ENCODE data around the gene FOXP1. TPM values are rescaled to one million over a fixed set of nuclear protein-coding genes. Genes with fewer than 3 reads are reported as not detected.

The FOXP1 gene
- total RNA-seq, 1 experiment from 2014 or later: 2.9 TPM

- H3K4me1 ChIP-seq (ENCODE audit: control insufficient read depth, insufficient read depth, low read length): no peaks in the 10 kb centered on the region
- ATAC-seq (no peak), DNase-seq (ENCODE audit: low read depth, low spot score) (no peak)
- TF ChIP-seq POLR2AphosphoS5 (IDR thresholded peaks at IDR 0.05; ENCODE audit: low read depth, low read length): no peak
- TF ChIP-seq SIN3A (IDR thresholded peaks at IDR 0.05; ENCODE audit: borderline replicate concordance, insufficient read depth, low read depth, low read length): no peak
- TF ChIP-seq REST (IDR thresholded peaks at IDR 0.05; ENCODE audit: insufficient read depth in 1 of 2, low read depth in 2 of 2, low read length in 1 of 2): no peak
- no peak for TF ChIP-seq TCF7L2 (IDR thresholded peaks at IDR 0.05; ENCODE audit: low read depth, low read length)
- no peak for TF ChIP-seq CTCF (IDR thresholded peaks at IDR 0.05)
- no TSS peak for BruUV-seq (replicated peaks)
- ChIA-PET CTCF (no interaction called here), POLR2A (no interaction called here)
- no peaks in the 10 kb centered on the region for H3K36me3 ChIP-seq (ENCODE audit: control insufficient read depth, insufficient read depth, low read length)
- no peaks in the 10 kb centered on the region for H3K9me3 ChIP-seq (ENCODE audit: control insufficient read depth, insufficient read depth, low read depth, low read length)
- in situ Hi-C loops (cut with HindIII; ENCODE audit: low pct_unique_long_range_greater_than_20kb, low sequenced_read_pairs) (no loop called here), intact Hi-C loops (cut with micrococcal nuclease; ENCODE audit: unreplicated experiment) (no loop called here)
- no peak overlapping the region for H3K27ac ChIP-seq (ENCODE audit: low read length)
- H3K27me3 ChIP-seq (ENCODE audit: control insufficient read depth, insufficient read depth, low read length): no peaks in the 10 kb centered on the region
- no peak overlapping the region for H3K4me3 ChIP-seq (ENCODE audit: low read depth in 2 of 2, low read length in 2 of 2)
Measured at GRCh38 chr3:71350998-71351397, 232.5 kb downstream of the FOXP1 start.

GRCh38 chr3:71348831-71349230 is 234.7 kb downstream of the FOXP1 start:
- ATAC-seq (no peak), DNase-seq (ENCODE audit: low read depth, low spot score) (no peak)
- Histone ChIP-seq H3K4me1 (ENCODE audit: control insufficient read depth, insufficient read depth, low read length) (no peaks in the 10 kb centered on the region), H3K27me3 (ENCODE audit: control insufficient read depth, insufficient read depth, low read length) (no peaks in the 10 kb centered on the region), H3K4me3 (ENCODE audit: low read depth in 2 of 2, low read length in 2 of 2) (no peak overlapping the region), H3K9me3 (ENCODE audit: control insufficient read depth, insufficient read depth, low read depth, low read length) (no peaks in the 10 kb centered on the region), H3K36me3 (ENCODE audit: control insufficient read depth, insufficient read depth, low read length) (no peaks in the 10 kb centered on the region), H3K27ac (ENCODE audit: low read length) (no peak overlapping the region)
- TF ChIP-seq POLR2AphosphoS5 (IDR thresholded peaks at IDR 0.05; ENCODE audit: low read depth, low read length) (no peak), TCF7L2 (IDR thresholded peaks at IDR 0.05; ENCODE audit: low read depth, low read length) (no peak), CTCF (IDR thresholded peaks at IDR 0.05) (no peak), REST (IDR thresholded peaks at IDR 0.05; ENCODE audit: insufficient read depth in 1 of 2, low read depth in 2 of 2, low read length in 1 of 2) (no peak), SIN3A (IDR thresholded peaks at IDR 0.05; ENCODE audit: borderline replicate concordance, insufficient read depth, low read depth, low read length) (no peak)
- ChIA-PET POLR2A (no interaction called here), CTCF (no interaction called here)
- intact Hi-C loops (cut with micrococcal nuclease; ENCODE audit: unreplicated experiment): no loop called here
- BruUV-seq (replicated peaks): no TSS peak
- in situ Hi-C loops (cut with HindIII; ENCODE audit: low pct_unique_long_range_greater_than_20kb, low sequenced_read_pairs): no loop called here

All from Panc1 (cell line).